Fibroblast of villous mesenchyme (primary cell): ENCODE data around the gene PGLYRP3. TPM values are rescaled to one million over a fixed set of nuclear protein-coding genes. Genes with fewer than 3 reads are reported as not detected.
A peak's percentile ranks its signal among the peaks of the same experiment; 100 is the strongest.

Experiments
- DNase-seq: peaks from one replicate; pipeline ENCODE4 v3.0.0-alpha.2; 2010; ENCODE audit warnings: low read depth
- H3K4me3 ChIP-seq: 2 replicates; pipeline ENCODE4 v1.5.1; 2011; ENCODE audit warnings: low read depth, mild to moderate bottlenecking, low read length
- CTCF ChIP-seq: IDR thresholded peaks from 2 replicates; pipeline ENCODE4 v1.5.1; 2012; ENCODE audit warnings: low read depth, mild to moderate bottlenecking, low read length; ENCODE audit not compliant: insufficient read depth
- total RNA-seq: library from RNA; depleted of rRNA; stranded (reverse); fragments of >200 nt; gene quantifications from 2 replicates; pipeline ENCODE4 v1.2.3, GENCODE V29; 2012

The PGLYRP3 gene
- total RNA-seq, 1 donor, result not detected

GRCh38 chr1:153261281-153262069 lies 51.3 kb downstream of the PGLYRP3 start:
- peak overlapping the region; percentile 12 for H3K4me3 ChIP-seq
- no peak for TF ChIP-seq CTCF
- peak; percentile 4 for DNase-seq

- TF ChIP-seq CTCF, result no peak
- DNase-seq, result no peak
- no peak overlapping the region for H3K4me3 ChIP-seq
These were observed 52.0 kb downstream of the PGLYRP3 start for GRCh38 chr1:153260585-153261280.

- no peak within 1 kb of the TSS for H3K4me3 ChIP-seq
- DNase-seq, result no peak
- no peak for TF ChIP-seq CTCF
These were observed 53.4 kb downstream of the PGLYRP3 start, which contains the start of gene LORICRIN for GRCh38 chr1:153259387-153259786. TSS of gene LORICRIN (plus strand) at chr1:153259687. CDS start at chr1:153260950, 1,263 bp downstream.

GRCh38 chr1:153253693-153254092 lies 59.1 kb downstream of the PGLYRP3 start:
- no peak overlapping the region for H3K4me3 ChIP-seq
- TF ChIP-seq CTCF, result no peak
- no peak for DNase-seq

- DNase-seq, result no peak
- H3K4me3 ChIP-seq, result no peak overlapping the region
- no peak for TF ChIP-seq CTCF
These were observed 59.7 kb downstream of the PGLYRP3 start for GRCh38 chr1:153253076-153253475.

- no peak for DNase-seq
- no peak overlapping the region for H3K4me3 ChIP-seq
- no peak for TF ChIP-seq CTCF
These were observed 60.8 kb downstream of the PGLYRP3 start for GRCh38 chr1:153251988-153252387.
